HepG2 (cell line): ENCODE measurements around the gene CATSPERD. TPM values are rescaled to one million over a fixed set of nuclear protein-coding genes. Genes with fewer than 3 reads are reported as not detected.

Experiments used
- AGO2 ChIP-seq: fragments of 200-400 bp; formaldehyde crosslinking; optimal IDR thresholded peaks from 2 replicates; pipeline ENCODE3; 2017; ENCODE audit warnings: mild to moderate bottlenecking, low read depth, low read length, moderate library complexity
- FOXP4 ChIP-seq: sonication (generic); formaldehyde crosslinking; IDR thresholded peaks from 2 replicates; pipeline ENCODE4 v1.4.0; 2020; ENCODE audit warnings: missing genetic modification reagents
- IRF1 ChIP-seq: sonication (generic); formaldehyde crosslinking; IDR thresholded peaks from 2 replicates; pipeline ENCODE4 v1.4.0; 2020; ENCODE audit warnings: low read depth, mild to moderate bottlenecking, missing genetic modification reagents
- KDM3A ChIP-seq: IDR thresholded peaks from 2 replicates; pipeline ENCODE4 v1.6.1; 2018; ENCODE audit warnings: low read depth, missing compliant biosample characterization
- MIER3 ChIP-seq: IDR thresholded peaks from 2 replicates; pipeline ENCODE4 v1.6.1; 2016; ENCODE audit warnings: missing compliant biosample characterization, borderline replicate concordance
- RBM22 ChIP-seq: fragments of 200-400 bp; formaldehyde crosslinking; optimal IDR thresholded peaks from 2 replicates; pipeline ENCODE3; 2017; ENCODE audit warnings: mild to moderate bottlenecking, low read length, moderate library complexity
- ZBTB14 ChIP-seq: sonication (generic); formaldehyde crosslinking; IDR thresholded peaks from 2 replicates; pipeline ENCODE4 v1.4.0; 2020; ENCODE audit warnings: missing genetic modification reagents
- ZBTB43 ChIP-seq: sonication (generic); formaldehyde crosslinking; conservative IDR thresholded peaks from 2 replicates; pipeline ENCODE4 v1.4.0; 2020; ENCODE audit warnings: missing genetic modification reagents
- ZFP36L2 ChIP-seq: sonication (generic); formaldehyde crosslinking; IDR thresholded peaks from 2 replicates; pipeline ENCODE4 v1.4.0; 2020; ENCODE audit warnings: missing genetic modification reagents
- ZFY ChIP-seq: sonication (generic); formaldehyde crosslinking; IDR thresholded peaks from 2 replicates; pipeline ENCODE4 v1.4.0; 2020; ENCODE audit warnings: missing genetic modification reagents
- ZMYM4 ChIP-seq: sonication (generic); formaldehyde crosslinking; IDR thresholded peaks from 2 replicates; pipeline ENCODE4 v1.8.1; 2023; ENCODE audit warnings: mild to moderate bottlenecking, missing genetic modification reagents
- ZNF350 ChIP-seq: sonication (generic); formaldehyde crosslinking; IDR thresholded peaks from 2 replicates; pipeline ENCODE4 v1.4.0; 2020; ENCODE audit warnings: mild to moderate bottlenecking, low read depth, missing genetic modification reagents, borderline replicate concordance
- ZNF556 ChIP-seq: sonication (generic); formaldehyde crosslinking; IDR thresholded peaks from 2 replicates; pipeline ENCODE4 v1.4.0; 2020; ENCODE audit warnings: mild to moderate bottlenecking, missing genetic modification reagents, borderline replicate concordance
- ZNF788 ChIP-seq: sonication (generic); formaldehyde crosslinking; IDR thresholded peaks from 2 replicates; pipeline ENCODE4 v1.5.0; 2020; ENCODE audit warnings: mild to moderate bottlenecking, missing genetic modification reagents, borderline replicate concordance
- ZNF878 ChIP-seq: sonication (generic); formaldehyde crosslinking; IDR thresholded peaks from 2 replicates; pipeline ENCODE4 v1.8.1; 2023; ENCODE audit warnings: mild to moderate bottlenecking, missing genetic modification reagents, moderate library complexity
- ZSCAN12 ChIP-seq: sonication (generic); formaldehyde crosslinking; IDR thresholded peaks from 2 replicates; pipeline ENCODE4 v1.9.0; 2021; ENCODE audit warnings: mild to moderate bottlenecking, missing genetic modification reagents
- polyA plus RNA-seq, 8 experiments: library from polyadenylated mRNA; depleted of rRNA in 3 of 8; stranded (reverse) in 7 of 8; unstranded in 1 of 8; fragments of >200 nt; fragmentation: Illumina TruSeq in 4 of 8; extraction: Trizol in 4 of 8; gene quantifications; 2 replicates each; pipeline versions ENCODE4 v1.2.1 to v1.2.3, GENCODE V29; 2011 to 2016; ENCODE audit warnings: low read depth in 4 of 8, missing spikeins in 1 of 8, mixed read lengths in 1 of 8; ENCODE audit not compliant: insufficient read depth in 1 of 8
- total RNA-seq, 5 experiments: library from RNA; depleted of rRNA; stranded (reverse); fragments of >200 nt; fragmentation: Illumina TruSeq; extraction: Trizol; gene quantifications; 2 replicates each; pipeline ENCODE4 v1.2.3, GENCODE V29; 2016; ENCODE audit warnings: low read depth in 1 of 5
- TF ChIP-seq, protein P1 (sequence below): sonication (generic); formaldehyde crosslinking; IDR thresholded peaks from 2 replicates; pipeline ENCODE4 v1.5.1; 2020; ENCODE audit warnings: missing genetic modification reagents, mild to moderate bottlenecking, borderline replicate concordance

The CATSPERD gene
- total and polyA plus RNA-seq, 2 of the 13 experiments (the other 11 are each of a cell fraction or from before 2014, with no cell fraction given), result 0.04 TPM; not detected in 1

DNA sequence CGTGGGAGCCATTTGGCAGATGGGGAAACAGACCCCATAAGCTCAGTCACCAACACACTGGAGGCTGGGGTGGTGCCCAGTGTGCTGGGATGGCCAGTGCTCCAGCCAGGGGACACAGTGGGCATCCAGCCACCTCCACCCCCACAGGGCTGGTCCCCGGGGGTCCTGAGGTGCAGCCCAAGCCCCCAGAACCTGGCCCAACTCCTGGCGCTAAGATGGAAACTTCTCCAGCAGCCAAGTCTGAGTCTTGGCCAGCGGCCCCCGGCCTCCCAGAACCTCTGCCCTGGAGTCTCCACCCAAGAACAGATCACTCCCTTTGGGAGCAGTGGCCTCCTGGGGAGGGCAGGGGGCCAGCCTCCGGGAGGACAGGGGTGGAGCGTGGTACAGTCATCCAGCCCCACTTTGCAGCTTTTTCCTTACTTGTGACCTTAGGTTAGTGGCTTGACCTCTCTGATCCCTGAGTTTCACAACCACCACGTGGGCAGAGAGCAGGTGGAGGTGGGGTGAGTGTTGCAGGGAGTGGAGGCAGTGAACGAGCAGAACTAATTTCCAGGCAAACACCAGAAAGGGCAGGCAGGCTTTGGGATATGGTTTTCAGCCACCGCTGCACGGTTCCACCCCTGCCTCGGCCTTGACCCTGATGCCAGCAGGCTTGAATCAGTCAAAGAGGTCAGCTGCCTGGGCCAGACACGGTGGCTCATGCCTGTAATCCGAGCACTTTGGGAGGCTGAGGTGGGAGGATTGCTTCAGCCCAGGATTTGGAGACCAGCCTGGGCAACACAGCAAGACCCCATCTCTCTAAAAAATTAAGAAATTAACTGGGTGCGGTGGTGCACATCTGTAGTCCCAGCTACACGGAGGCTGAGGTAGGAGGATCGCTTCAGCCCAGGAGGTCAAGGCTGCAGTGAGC lies 80.2 kb downstream of the CATSPERD start (continued):
- no peak for TF ChIP-seq ZNF878 (CRISPR knock-in tag)
- no peak for TF ChIP-seq IRF1
- TF ChIP-seq ZBTB43, result 0 out of 2 replicates have a peak, but pooled peaks have one; percentile 35
- TF ChIP-seq ZNF350 (CRISPR knock-in tag), result no peak; the same call in 1 of the 2 replicates
- TF ChIP-seq, protein P1, sequence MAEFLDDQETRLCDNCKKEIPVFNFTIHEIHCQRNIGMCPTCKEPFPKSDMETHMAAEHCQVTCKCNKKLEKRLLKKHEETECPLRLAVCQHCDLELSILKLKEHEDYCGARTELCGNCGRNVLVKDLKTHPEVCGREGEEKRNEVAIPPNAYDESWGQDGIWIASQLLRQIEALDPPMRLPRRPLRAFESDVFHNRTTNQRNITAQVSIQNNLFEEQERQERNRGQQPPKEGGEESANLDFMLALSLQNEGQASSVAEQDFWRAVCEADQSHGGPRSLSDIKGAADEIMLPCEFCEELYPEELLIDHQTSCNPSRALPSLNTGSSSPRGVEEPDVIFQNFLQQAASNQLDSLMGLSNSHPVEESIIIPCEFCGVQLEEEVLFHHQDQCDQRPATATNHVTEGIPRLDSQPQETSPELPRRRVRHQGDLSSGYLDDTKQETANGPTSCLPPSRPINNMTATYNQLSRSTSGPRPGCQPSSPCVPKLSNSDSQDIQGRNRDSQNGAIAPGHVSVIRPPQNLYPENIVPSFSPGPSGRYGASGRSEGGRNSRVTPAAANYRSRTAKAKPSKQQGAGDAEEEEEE, result no peak
- no peak for TF ChIP-seq ZSCAN12 (CRISPR knock-in tag)
- no peak for TF ChIP-seq ZFP36L2 (CRISPR knock-in tag)
- 0 out of 2 replicates have a peak, but pooled peaks have one; percentile 20 for TF ChIP-seq ZFY (CRISPR knock-in tag)
- peak; percentile 49; the same call in 1 of the 2 replicates for TF ChIP-seq ZNF788
- TF ChIP-seq ZBTB14 (CRISPR knock-in tag), result no peak
- TF ChIP-seq MIER3 (CRISPR knock-in tag), result no peak
- TF ChIP-seq ZMYM4 (CRISPR knock-in tag), result 0 out of 2 replicates have a peak, but pooled peaks have one; percentile 40
- peak; percentile 65; the same call in 1 of the 2 replicates for TF ChIP-seq KDM3A
- no peak for TF ChIP-seq ZNF556 (CRISPR knock-in tag)
- no peak for TF ChIP-seq AGO2
- 0 out of 2 replicates have a peak, but pooled peaks have one; percentile 15 for TF ChIP-seq FOXP4
- TF ChIP-seq RBM22, result no peak
